Measurements from ENCODE around the gene SNRPD1. TPM values are rescaled to one million over a fixed set of nuclear protein-coding genes. Genes with fewer than 3 reads are reported as not detected.

SNRPD1 gene
- total and polyA plus RNA-seq, 4 donors: 3.3 to 44.8 (median 8.2) TPM

DNA sequence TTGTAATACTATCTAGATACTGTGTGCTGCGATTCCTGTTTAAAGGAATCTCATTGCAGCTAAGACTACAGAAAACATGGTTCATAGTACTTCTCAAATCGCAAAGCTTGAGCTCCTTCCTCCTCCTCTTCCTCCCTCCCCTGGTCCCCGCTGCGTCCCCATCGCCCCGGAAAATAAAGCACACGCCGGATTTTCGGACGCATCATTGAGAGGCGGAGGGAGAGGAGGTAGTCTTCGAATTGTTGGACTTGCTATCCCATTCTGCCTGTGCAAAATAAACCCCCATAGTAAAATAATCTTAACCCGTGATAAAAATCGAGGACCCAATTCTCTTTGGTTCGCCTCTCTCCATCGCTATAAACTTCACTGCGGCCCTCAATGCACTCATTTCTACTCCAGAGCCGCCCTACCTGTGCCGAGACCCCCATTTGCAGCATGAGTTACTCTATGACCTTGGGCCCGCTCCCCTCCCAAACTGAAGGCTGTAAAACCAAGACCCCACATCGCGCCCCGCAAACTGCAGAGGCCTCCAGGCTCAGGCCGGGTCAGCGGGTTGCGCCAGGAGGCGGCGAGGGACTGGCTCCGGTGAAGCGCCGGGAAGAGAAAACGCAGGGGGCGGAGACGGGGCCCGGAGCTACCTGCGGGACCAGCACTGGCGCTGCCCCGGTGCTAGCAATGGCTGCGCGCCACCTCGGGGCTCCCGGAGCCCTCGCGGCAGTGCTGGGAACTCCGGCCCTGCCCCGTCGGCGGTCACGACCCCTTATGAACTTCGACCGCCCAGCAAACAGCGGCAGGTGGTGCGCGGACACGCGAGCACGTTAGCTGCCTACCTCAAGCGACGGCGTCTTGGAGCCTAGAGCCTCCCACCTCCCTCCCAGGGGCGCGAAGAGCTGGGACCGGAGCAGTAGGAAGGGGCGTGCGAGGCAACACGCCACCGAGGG is 12.3 kb upstream of the SNRPD1 start:
- Histone ChIP-seq H3K4me3 (ENCODE audit: low read depth in 1 of 3, low read length in 3 of 3) (peak overlapping the region; percentile 67 to 75 (median 75)), H3K9ac (ENCODE audit: low read depth in 1 of 2, low read length in 2 of 2) (peak overlapping the region; percentile 52 to 91), H3K27ac (ENCODE audit: low read depth in 1 of 2, low read length in 2 of 2) (peak overlapping the region; percentile 93 to 96), H3K36me3 (ENCODE audit: control insufficient read depth in 4 of 4, insufficient read depth in 3 of 4, low read depth in 1 of 4, low read length in 3 of 4) (no peaks in the 10 kb centered on the region), H3K4me1 (ENCODE audit: control insufficient read depth in 4 of 4, insufficient read depth in 4 of 4, low read length in 3 of 4) (peaks cover 0 to 18% (median 8%) of the 10 kb centered on the region in 4 donors), H3K9me3 (ENCODE audit: control insufficient read depth in 4 of 4, low read length in 3 of 4) (no peaks in the 10 kb centered on the region), H3K27me3 (ENCODE audit: control insufficient read depth in 4 of 4, insufficient read depth in 4 of 4, low read length in 3 of 4) (no peaks in the 10 kb centered on the region)
- under 1% methylated on average over 67 of the region's 67 CpGs for WGBS
- DNase-seq (ENCODE audit: low spot score): no peak
- TF ChIP-seq EGR1 (IDR thresholded peaks at IDR 0.05; ENCODE audit: low read depth in 2 of 2) (no peak), FOXA1 (IDR thresholded peaks at IDR 0.05) (no peak), JUND (IDR thresholded peaks at IDR 0.05) (no peak), HNF4A (conservative IDR thresholded peaks at IDR 0.05) (no peak), SP1 (IDR thresholded peaks at IDR 0.05) (no peak), FOXA2 (IDR thresholded peaks at IDR 0.05) (no peak), HNF4G (IDR thresholded peaks at IDR 0.05) (no peak), RXRA (IDR thresholded peaks at IDR 0.05) (peak in 1 of 2 donors; percentile 68), GABPA (IDR thresholded peaks at IDR 0.05 in 1 of 2, conservative IDR thresholded peaks at IDR 0.05 in 1 of 2) (no peak), RAD21 (IDR thresholded peaks at IDR 0.05) (peak in 1 of 2 donors; percentile 30), YY1 (IDR thresholded peaks at IDR 0.05) (no peak), NR2F2 (IDR thresholded peaks at IDR 0.05) (peak; percentile 11), TAF1 (conservative IDR thresholded peaks at IDR 0.05) (no peak)
- TF ChIP-seq, protein P1, sequence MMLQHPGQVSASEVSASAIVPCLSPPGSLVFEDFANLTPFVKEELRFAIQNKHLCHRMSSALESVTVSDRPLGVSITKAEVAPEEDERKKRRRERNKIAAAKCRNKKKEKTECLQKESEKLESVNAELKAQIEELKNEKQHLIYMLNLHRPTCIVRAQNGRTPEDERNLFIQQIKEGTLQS (IDR thresholded peaks at IDR 0.05): no peak
- TF ChIP-seq, protein P2, sequence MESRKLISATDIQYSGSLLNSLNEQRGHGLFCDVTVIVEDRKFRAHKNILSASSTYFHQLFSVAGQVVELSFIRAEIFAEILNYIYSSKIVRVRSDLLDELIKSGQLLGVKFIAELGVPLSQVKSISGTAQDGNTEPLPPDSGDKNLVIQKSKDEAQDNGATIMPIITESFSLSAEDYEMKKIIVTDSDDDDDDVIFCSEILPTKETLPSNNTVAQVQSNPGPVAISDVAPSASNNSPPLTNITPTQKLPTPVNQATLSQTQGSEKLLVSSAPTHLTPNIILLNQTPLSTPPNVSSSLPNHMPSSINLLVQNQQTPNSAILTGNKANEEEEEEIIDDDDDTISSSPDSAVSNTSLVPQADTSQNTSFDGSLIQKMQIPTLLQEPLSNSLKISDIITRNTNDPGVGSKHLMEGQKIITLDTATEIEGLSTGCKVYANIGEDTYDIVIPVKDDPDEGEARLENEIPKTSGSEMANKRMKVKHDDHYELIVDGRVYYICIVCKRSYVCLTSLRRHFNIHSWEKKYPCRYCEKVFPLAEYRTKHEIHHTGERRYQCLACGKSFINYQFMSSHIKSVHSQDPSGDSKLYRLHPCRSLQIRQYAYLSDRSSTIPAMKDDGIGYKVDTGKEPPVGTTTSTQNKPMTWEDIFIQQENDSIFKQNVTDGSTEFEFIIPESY (IDR thresholded peaks at IDR 0.05): no peak
- TF ChIP-seq, protein P3, sequence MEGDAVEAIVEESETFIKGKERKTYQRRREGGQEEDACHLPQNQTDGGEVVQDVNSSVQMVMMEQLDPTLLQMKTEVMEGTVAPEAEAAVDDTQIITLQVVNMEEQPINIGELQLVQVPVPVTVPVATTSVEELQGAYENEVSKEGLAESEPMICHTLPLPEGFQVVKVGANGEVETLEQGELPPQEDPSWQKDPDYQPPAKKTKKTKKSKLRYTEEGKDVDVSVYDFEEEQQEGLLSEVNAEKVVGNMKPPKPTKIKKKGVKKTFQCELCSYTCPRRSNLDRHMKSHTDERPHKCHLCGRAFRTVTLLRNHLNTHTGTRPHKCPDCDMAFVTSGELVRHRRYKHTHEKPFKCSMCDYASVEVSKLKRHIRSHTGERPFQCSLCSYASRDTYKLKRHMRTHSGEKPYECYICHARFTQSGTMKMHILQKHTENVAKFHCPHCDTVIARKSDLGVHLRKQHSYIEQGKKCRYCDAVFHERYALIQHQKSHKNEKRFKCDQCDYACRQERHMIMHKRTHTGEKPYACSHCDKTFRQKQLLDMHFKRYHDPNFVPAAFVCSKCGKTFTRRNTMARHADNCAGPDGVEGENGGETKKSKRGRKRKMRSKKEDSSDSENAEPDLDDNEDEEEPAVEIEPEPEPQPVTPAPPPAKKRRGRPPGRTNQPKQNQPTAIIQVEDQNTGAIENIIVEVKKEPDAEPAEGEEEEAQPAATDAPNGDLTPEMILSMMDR (IDR thresholded peaks at IDR 0.05; ENCODE audit: low read depth, low read length, missing input control): peak; percentile 33
- TF ChIP-seq, protein P4, sequence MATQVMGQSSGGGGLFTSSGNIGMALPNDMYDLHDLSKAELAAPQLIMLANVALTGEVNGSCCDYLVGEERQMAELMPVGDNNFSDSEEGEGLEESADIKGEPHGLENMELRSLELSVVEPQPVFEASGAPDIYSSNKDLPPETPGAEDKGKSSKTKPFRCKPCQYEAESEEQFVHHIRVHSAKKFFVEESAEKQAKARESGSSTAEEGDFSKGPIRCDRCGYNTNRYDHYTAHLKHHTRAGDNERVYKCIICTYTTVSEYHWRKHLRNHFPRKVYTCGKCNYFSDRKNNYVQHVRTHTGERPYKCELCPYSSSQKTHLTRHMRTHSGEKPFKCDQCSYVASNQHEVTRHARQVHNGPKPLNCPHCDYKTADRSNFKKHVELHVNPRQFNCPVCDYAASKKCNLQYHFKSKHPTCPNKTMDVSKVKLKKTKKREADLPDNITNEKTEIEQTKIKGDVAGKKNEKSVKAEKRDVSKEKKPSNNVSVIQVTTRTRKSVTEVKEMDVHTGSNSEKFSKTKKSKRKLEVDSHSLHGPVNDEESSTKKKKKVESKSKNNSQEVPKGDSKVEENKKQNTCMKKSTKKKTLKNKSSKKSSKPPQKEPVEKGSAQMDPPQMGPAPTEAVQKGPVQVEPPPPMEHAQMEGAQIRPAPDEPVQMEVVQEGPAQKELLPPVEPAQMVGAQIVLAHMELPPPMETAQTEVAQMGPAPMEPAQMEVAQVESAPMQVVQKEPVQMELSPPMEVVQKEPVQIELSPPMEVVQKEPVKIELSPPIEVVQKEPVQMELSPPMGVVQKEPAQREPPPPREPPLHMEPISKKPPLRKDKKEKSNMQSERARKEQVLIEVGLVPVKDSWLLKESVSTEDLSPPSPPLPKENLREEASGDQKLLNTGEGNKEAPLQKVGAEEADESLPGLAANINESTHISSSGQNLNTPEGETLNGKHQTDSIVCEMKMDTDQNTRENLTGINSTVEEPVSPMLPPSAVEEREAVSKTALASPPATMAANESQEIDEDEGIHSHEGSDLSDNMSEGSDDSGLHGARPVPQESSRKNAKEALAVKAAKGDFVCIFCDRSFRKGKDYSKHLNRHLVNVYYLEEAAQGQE (IDR thresholded peaks at IDR 0.05): peak; percentile 43
- TF ChIP-seq, protein P5, sequence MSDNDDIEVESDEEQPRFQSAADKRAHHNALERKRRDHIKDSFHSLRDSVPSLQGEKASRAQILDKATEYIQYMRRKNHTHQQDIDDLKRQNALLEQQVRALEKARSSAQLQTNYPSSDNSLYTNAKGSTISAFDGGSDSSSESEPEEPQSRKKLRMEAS (IDR thresholded peaks at IDR 0.05): no peak

Data from liver (tissue), 9 donors.